ENCODE measurements around the gene POGLUT3.
A peak's percentile ranks its signal among the peaks of the same experiment; 100 is the strongest.

POGLUT3 gene

GRCh38 chr11:108508653-108509593 lies 10.7 kb upstream of the POGLUT3 start:
- Histone ChIP-seq H3K4me3 (no peak overlapping the region), H3K27ac (no peak overlapping the region)

DNA sequence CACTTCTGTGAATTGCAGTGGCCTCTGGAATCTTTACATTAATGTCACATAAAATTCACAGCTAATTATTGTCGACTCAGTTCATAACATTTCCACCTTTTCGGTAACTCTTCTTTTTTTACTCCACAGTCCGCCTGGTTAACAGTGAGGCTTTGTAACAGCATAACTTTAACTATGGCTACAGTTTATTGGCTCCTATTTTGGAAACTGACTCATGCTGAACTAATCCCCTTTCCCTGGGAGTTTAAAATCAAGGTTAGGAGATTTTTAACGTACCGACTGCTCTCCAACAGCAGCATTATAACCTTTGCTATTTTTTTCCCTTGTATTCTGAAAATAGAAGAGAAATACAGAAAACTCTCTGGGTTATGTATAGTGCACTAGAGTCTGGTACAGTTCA lies 3.2 kb upstream of the POGLUT3 start:
- peak overlapping the region in 1 of 21 experiments; percentile 29 for H3K27ac ChIP-seq
- no peak overlapping the region for H3K4me3 ChIP-seq

DNA sequence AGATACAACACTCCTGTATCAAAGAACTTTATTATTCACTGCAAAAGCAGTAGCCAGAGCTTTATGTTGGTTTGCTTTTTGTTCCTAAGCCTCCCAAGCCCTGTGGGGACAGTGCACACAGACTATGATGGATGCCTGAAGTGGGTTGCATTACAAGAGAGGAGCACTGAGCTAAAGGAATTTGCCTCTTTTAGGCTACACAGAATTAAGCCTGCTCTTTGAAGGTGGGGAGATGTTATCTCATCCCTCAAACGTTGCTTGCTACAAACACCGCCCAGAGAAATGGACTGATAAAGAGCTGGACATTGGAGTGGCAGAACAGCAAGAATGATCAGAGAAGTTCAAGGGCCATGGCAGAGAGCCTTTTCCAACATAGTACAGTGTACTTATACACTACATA lies 2.5 kb upstream of the POGLUT3 start:
- Histone ChIP-seq H3K4me3 (no peak overlapping the region), H3K27ac (peak overlapping the region in 8 of 21 experiments; percentile 2 to 74 (median 54))

GRCh38 chr11:108500169-108500568 lies 2.0 kb upstream of the POGLUT3 start:
- Histone ChIP-seq H3K4me3 (no peak overlapping the region), H3K27ac (peak overlapping the region in 10 of 21 experiments; percentile 10 to 98 (median 82))

- Histone ChIP-seq H3K4me3 (peak overlapping the region; percentile 58 to 83 (median 70)), H3K27ac (peak overlapping the region; percentile 85 to 99 (median 95))
Measured at GRCh38 chr11:108498816-108499408, 728 bp upstream of the POGLUT3 start.

- Histone ChIP-seq H3K4me3 (peak overlapping the region; percentile 58 to 83 (median 70)), H3K27ac (peak overlapping the region; percentile 85 to 99 (median 95))
Measured at GRCh38 chr11:108497317-108498045, 703 bp downstream of the POGLUT3 start.

- peak overlapping the region; percentile 58 to 83 (median 70) for H3K4me3 ChIP-seq
Measured at GRCh38 chr11:108496643-108497256, 1.4 kb downstream of the POGLUT3 start.

DNA sequence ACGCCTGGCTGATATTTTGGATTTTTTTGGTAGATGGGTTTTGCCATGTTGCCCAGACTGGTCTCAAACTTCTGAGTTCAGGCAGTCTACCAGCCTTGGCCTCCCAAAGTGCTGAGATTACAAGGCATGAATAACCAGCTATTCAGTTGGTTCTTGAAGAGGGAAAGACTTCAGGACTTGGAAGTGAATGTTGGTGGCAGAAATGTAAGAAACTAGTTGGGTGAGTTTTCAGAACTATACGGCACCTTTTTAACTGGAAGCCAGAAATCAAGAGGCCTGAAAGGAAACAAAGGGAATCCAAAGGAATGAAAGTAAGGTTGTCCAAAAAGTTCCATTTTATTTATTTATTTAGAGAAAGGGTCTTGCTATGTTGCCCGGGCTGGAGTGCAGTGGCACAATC lies 2.9 kb downstream of the POGLUT3 start:
- H3K4me3 ChIP-seq: no peak overlapping the region
- H3K27ac ChIP-seq: peak overlapping the region in 3 of 21 experiments; percentile 28 to 98 (median 37)

More at GRCh38 chr11:108496643-108497256, 1.4 kb downstream of the POGLUT3 start:
- H3K27ac ChIP-seq: peak overlapping the region in 20 of 21 experiments; percentile 85 to 99 (median 96)

GRCh38 chr11:108494182-108494581 lies 4.0 kb downstream of the POGLUT3 start:
- Histone ChIP-seq H3K4me3 (no peak overlapping the region), H3K27ac (peak overlapping the region in 1 of 21 experiments; percentile 2)

- Histone ChIP-seq H3K4me3 (no peak overlapping the region), H3K27ac (no peak overlapping the region)
Measured at GRCh38 chr11:108491936-108492335, 6.2 kb downstream of the POGLUT3 start.

GRCh38 chr11:108486828-108487227 lies 11.4 kb downstream of the POGLUT3 start:
- Histone ChIP-seq H3K27ac (peak overlapping the region in 2 of 21 experiments; percentile 9 to 10), H3K4me3 (no peak overlapping the region)

DNA sequence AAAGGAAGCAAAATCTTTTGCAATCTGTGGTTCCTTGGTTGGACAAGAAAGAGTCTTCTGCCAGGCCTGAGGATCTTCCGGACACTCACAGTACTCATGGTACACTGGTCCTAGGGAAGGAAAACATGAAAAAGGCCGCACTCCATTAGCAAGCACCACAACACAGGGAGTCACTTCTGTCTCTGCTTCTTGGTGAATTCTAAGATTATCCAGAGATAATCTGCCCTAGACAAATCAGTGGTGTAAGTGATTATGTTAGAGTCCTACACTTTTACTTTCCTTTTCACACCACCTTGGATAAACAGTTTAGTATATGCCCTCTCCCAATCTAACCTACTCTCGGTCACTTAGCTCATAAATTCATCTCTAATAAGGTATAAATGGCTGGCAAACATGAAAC lies 11.9 kb downstream of the POGLUT3 start:
- Histone ChIP-seq H3K27ac (peak overlapping the region in 2 of 21 experiments; percentile 9 to 10), H3K4me3 (no peak overlapping the region)

- H3K27ac ChIP-seq: no peak overlapping the region
- no peak overlapping the region for H3K4me3 ChIP-seq
Measured at GRCh38 chr11:108483163-108483562, 15.0 kb downstream of the POGLUT3 start.

GRCh38 chr11:108474664-108475463 lies 23.3 kb downstream of the POGLUT3 start:
- no peak overlapping the region for H3K4me3 ChIP-seq
- H3K27ac ChIP-seq: peak overlapping the region in 2 of 21 experiments; percentile 0 to 16

GRCh38 chr11:108472681-108473080 lies 25.5 kb downstream of the POGLUT3 start:
- peak overlapping the region in 1 of 21 experiments; percentile 10 for H3K27ac ChIP-seq
- no peak overlapping the region for H3K4me3 ChIP-seq

DNA sequence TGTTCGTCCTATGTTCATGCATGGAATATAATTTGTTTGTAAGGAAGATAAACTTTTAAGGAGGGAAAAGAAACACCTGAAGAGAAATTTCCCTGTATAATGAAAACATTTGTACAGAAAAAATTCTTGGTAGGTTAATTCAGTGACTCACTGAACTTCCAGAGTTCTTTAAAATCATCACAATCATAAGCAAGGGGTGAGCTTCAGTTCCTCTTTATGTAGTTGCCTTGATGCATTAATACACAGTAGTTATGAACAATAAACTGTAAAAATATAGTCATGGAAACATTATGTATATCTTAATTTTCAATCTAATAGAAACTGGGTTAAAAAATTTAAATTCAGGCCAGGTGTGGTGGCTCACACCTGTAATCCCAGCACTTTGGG lies 29.7 kb downstream of the POGLUT3 start:
- H3K4me3 ChIP-seq: no peak overlapping the region
- peak overlapping the region in 5 of 21 experiments; percentile 13 to 97 (median 95) for H3K27ac ChIP-seq

DNA sequence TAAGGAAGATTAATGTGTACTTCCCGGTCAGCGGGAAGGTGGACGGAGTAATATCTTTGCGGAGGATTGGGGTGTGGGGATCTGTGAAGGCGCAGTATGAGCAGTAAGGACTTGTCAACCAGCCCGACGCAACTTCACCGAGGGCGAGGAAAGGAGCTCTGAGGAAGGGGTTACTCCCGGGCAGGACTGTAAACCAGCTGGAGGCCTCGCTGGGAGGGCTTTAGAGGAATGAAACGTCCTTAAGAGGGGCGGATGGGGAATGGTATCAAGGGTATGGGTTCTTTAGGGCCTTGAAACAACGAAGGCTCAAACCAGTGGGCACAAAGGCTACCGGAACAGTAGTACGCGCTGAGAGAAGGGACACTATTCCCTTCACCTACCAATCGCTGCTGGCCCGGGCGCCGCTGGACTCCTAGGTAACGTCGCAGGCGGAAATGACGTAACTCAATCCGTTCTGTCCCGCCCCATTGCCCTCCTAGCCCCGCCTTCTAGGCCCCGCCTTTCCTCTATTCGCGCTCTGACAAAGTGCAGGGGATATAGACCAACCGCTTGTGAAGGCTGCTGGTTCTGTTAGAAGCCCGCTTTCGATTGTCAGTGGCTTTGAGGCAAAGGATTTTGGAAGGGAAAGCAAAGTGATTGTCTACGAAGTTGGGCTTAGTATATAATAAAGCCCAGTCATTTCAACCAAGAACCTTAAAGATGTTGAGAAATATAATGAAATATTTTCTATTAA lies 30.9 kb downstream of the POGLUT3 start, which contains the start of gene C11orf65:
C11orf65 (minus strand) TSS at position 439 of the 733 bp plus-strand sequence. CDS start 5,970 bp downstream, outside the sequence.
- Histone ChIP-seq H3K4me3 (peak within 1 kb of the TSS; percentile 35 to 68 (median 49)), H3K27ac (peak within 1 kb of the TSS; percentile 86 to 99 (median 96))

- peak overlapping the region; percentile 86 to 99 (median 96) for H3K27ac ChIP-seq
- H3K4me3 ChIP-seq: peak overlapping the region; percentile 35 to 68 (median 49)
Measured at GRCh38 chr11:108466405-108466804, 31.8 kb downstream of the POGLUT3 start.

All from skin epidermis (tissue), 12 donors.